NOMO-1 treated with dmso at 0.1 percent for 144 hours (cell line): Measurements from ENCODE around the gene CHN1.

Source experiments
- DNase-seq: peaks from one replicate; lab custom pipeline; 2025; ENCODE audit not compliant: unreplicated experiment; lab: John Stamatoyannopoulos, UW

The CHN1 gene

DNA sequence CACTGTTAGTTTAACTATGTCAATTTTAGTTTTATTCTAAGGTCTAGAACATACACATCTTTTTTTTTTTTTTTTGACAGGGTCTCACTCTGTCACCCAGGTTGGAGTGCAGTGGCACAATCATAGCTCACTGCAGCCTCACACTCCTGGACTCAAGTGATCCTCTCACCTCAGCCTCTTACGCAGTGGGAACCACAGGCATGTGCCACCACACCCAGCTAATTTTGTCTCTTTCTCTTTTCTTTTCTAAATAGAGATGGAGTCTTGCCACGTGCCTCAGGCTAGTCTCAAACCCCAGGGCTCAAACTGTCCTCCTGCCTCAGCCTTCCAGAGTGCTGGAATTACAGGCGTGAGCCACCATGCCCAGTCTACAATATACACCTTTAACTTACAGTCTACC is 171.4 kb downstream of the CHN1 start:
- no peak for DNase-seq

DNA sequence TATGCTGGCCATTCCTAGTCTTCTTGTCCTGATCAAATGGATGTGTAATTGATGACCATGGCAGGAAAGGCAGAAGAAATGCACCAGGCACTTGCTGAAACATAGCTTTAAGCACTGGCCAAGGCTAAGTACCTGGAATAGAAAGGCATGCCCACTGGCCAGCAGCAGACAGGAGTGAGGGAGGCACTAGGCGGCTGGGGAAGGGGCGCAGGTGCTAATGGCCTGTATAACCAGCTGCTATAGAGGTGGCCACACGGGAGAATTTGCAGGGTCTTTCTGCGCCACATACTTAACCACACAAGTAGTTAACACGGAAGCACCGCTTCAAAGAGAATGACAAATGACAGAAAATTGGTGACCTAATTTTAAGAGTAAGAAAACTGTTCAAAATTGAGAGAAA is 174.6 kb downstream of the CHN1 start:
- no peak for DNase-seq

DNA sequence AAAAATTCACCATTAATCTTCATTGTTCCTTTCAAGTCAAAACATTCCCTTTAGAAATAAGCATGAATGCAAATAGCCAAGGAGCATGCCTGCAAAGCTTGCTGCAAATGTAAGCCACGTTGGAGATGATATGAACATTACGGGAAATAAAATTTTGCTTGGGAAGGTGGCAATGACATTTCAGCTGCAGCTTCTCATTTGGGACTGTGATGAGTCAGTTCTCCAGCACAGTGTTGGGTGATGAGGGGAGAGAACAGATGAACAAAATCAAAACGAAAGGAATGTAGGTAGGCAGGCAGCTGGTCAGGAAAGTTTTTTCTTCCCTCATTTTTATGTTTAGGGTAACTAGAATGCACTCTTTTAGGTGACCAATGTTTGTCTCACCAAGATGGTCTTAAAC is 175.6 kb downstream of the CHN1 start:
- DNase-seq: no peak

DNA sequence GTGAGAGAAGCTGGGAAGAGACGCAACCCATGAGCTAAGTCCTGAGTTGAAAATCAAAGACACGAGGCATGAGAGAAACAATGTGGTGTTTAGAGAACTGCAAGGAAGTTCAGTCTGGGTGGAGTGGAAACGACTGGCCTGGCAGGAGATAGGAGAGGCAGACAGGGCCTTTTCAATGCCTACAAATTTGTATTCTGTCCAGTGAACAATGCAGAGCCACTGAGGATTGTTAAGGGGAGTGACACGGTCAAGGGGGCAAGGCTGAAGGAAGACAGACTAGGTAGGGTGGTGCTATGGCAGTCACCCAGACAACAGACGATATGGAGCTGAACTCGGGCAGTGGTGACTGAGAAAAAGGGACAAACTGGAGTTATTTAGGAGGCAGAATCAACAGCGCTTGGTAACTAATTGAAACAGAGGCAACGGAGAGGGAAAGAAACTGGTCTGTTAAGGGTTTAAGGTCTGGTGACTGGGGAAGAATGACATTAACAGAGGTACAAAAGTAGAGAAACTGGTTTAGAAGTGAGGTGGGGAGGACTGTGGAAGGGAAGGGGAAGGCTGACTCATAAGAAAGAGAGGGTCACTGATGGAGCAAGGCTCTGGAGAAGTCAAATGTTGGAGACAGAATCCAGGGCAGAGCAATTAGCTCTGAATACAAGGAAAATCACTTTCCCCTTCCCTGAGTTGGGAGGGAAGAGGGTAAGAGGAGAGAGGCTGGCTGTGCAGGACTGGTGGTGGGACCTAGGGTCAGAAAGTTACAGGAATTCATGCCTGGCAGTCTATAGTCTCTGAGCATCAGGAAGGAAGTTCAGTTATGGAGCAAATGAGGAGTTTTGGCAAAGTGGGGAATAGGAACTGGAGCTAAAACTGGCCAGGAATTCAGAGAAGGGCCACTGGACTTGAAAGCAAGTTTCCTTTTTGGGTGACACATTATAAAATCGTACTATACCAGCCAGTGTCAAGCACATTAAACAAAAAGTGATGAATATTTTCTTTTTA is 177.5 kb downstream of the CHN1 start:
- DNase-seq: no peak

DNA sequence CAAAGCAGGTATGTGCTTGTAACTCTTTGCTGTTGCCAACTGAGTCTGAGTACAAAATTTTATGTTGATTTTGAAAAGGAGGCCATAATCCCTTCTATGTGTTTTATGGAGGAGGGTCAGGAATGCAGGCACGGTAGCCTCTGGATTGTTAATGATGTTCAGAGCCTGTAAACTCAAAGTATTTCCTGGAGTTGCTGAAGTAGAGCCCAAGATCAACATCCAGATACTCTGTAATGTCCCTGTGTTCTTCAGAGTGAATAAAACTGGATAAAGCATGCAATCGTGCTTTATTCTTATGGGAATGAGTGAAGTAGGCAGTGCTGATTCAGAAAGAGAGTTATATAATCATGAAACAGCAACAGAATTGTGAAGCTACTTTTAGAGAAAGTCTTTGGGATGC is 179.1 kb downstream of the CHN1 start:
- DNase-seq: no peak

DNA sequence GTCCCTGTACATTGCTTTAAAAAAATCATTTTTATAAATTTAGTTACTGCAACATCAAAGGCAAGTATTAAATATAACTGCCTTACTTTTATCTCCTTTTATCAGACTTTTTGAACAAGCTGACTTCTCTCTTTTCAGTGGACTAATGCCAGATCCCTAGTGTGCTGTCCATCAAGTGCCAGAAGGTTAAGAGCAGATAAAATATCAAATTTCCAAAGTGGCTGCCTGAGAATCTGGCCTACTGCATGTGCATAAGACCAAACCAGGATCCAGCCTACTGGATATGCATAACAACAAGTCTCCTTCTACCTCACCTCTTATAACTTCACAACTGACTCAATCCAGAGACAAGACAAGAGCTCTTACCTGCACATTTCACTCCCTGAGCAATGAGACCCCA is 181.1 kb downstream of the CHN1 start:
- DNase-seq: no peak

DNA sequence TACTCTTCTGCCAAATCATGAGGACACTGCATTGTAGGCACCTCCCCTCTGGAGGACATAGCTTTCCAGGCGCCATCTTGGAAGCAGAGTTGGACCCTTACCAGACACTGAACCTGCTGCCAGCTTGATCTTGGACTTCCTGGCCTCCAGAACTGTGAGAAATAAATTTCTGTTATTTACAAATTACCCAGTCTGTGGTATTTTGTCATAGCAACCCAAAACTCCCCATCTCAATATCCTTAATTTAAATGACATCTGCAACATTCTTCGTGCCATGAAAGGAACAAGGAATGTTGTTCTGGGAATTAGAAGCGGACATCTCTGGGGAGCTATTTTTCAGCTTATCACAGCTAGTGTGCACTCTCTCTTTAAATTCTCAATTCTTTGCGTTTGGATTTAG is 183.6 kb downstream of the CHN1 start:
- no peak for DNase-seq

DNA sequence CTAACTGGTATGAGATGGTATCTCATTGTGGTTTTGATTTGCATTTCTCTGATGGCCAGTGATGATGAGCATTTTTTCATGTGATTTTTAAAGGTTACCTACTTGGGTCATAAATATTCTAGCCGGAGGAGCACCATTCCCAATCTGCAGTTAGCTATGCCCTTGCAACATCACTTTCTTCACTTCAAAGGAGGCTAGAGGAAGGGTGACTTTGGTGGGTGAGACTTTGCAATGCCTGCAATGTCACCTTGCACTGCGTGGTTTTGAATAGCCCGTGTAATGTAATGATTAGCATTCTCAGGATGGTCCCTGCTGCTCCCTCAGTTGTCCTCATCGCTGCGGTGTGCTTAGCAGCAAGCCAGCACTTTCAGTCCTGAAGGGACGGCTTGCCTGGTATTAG is 184.8 kb downstream of the CHN1 start:
- DNase-seq: no peak

DNA sequence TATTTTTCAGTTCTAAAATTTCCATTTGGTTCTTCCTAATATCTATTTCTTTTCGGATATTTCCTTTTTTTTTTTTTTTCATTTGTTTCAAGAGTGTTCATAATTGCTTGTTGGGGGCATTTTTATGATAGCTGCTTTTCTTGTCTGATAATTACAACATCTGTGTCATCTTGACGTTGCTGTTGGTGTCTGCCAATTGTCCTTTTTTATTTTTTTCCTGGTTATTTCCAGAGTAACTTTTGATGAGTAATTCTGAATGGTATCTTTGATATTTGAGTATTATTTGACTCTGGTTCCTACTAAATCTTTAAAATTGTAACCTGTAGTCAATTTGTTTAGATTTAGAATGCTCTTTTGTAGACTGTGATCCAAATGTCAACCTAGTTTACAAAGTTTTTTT is 189.7 kb downstream of the CHN1 start:
- no peak for DNase-seq

DNA sequence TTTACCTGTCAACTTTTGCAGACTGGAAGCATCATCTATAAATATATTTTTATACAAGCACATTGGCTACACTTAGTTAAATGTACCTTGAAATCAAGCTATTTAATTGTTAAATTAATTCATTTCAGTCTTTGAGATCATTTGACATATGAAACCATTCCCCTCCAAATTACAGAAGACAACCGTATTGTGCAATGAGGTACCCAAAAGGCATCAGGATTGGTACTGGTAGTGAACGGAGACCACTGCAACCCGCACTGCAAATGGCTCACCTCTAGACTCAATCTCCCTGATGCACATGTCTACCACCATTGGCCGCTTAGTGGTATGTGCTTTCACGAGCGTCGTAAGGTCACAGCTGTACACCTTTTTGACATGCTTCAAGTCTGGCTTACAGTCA is 193.1 kb downstream of the CHN1 start:
- DNase-seq: no peak

DNA sequence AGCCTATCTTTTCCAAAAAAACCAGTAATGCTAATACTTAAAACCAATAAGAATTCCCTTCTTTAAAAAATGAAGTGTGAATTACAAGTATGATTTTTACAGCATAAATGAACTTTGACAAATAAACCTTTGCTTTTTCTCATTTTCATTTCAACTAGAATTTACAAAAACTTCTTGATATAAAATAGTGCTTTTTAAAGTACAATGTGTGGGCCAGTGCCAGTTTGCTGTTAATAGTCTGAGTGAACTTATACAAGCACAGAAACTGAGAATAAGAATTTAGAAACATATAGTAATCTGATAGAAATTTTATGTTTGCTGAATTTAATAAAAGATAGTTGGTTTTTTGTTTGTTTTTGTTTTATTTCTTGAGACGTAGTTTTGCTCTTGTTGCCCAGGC is 197.2 kb downstream of the CHN1 start:
- no peak for DNase-seq

DNA sequence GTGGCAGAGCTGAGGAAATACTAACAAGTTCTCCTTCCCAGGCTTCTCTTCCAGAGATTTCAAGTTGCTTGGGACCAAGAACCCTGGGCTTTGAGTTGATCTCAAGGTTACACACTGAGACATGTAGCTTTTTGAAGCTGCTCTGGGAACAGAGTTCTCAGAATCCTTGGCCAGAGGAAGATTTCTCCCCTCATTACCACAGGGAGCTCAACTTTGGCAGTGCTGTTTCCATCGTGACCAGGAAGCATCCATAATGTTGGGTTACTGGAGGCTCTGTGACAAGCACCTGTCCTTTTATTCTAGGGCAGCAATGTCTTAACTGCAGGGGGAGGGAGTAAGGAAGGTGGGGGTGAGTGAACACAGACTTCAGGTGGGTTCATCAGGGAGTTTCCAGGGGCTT is 199.4 kb downstream of the CHN1 start:
- DNase-seq: no peak

DNA sequence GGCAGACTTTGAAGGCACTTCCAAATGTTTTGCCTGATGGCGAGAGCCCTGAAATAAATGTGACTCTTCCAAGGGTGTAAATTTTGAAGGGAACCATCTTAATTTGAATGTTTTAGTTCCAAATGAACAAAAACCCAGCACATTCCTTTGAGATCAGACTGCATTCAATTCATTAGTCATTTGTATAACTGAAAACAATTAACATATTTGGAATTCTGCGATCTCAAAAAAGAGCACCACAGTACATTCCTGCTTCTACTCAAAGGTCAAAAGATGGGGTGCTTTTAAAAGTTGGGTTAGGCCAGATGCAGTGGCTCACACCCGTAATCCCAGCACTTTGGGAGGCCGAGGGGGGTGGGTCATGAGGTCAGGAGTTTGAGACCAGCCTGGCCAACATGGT is 202.7 kb downstream of the CHN1 start:
- DNase-seq: no peak

DNA sequence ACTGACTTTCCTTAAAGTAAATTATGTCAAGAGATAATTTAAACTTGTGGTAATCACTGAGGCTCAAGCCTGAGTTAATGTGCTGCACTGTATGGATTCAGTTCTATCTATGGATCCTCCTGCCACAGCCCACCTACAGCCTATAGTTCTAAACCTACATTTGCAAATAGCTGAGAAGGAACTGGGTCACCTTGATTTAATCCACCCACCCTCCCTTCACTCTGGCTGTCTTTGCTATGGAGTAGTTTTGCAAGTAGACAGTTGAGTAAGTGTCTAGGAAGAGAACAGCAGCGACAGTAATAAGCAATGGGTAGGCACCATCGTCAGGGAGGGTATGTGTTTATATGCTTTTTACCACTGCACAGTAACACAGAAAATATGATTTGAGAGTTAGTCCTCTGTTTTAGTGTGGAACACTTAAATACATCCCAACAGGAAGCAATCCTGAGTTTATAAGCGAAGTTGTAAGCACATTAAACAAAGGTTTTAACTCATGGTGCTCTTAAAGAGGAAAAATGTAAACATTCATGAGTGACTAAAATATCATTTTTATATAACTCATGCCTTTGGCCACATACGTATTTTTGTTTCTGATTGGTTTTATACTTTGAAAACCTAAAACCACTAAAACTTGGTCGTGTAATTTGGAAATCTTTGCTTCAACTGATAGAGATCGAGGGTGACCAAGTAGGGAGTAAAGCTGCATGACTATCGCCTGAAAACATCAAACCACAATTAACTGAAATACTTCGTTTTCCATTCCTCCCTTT is 204.6 kb downstream of the CHN1 start:
- no peak for DNase-seq

DNA sequence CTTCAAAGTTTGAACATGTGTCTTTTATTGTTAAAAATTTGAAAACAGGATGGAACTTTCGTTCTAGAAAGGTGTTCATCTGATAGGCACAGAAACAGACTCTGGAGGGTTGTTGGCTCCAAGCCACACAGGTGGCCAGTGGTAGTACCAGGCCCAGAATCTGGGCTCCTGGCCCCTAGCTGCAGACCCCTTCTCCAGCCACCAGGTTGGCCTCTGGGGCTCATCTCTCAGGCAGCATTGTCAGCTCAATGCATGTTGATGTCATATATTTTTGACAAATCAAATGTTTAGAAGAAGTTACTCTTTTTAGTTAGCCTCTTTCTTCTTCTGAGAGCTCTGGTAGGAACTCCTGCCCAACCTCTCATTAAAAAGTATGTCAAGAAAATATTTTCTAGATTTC is 206.4 kb downstream of the CHN1 start:
- no peak for DNase-seq

DNA sequence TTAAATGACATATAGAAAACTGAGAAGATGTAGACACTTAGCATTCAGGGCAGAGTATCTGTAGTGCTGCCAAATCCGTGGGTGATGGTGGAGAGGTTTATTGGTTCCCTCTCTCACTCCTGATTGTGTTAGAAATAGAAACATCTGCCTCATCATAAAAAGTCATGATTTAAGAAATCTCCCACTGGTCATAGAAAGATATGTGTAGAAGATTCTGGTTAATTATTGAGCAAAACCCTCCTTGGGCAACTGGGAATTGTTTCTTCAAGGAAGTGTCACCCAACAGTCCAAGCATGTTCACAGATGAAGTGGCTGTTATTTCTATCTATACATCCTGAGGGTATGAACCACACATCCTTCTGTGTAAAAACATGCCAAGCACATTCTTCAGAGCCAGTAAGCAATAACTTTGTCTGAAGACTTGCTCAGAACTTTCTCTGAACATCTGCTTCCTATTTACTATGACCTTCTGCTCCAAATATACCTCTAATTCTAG is 207.4 kb downstream of the CHN1 start:
- DNase-seq: no peak

DNA sequence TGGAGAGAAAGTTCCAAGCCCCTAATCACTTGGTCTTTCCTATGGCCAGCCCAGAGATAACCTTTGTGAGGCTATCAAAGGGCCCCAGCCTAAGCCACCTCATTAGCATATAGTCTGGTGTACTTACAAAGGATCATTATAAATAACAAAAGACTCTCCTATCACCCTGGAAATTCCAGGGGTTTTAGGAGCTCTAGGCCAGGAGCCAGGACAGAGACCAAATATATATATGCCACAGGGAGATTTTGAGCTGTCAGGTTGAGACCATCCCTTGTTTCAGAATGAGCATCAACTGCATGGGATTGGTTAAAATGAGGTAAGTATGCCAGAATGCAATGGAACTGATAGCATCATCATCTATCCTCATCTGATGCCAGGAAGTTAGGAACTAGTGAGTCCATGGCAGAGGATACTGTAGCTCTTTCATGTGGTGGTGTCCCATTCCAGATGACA is 208.8 kb downstream of the CHN1 start:
- DNase-seq: no peak

DNA sequence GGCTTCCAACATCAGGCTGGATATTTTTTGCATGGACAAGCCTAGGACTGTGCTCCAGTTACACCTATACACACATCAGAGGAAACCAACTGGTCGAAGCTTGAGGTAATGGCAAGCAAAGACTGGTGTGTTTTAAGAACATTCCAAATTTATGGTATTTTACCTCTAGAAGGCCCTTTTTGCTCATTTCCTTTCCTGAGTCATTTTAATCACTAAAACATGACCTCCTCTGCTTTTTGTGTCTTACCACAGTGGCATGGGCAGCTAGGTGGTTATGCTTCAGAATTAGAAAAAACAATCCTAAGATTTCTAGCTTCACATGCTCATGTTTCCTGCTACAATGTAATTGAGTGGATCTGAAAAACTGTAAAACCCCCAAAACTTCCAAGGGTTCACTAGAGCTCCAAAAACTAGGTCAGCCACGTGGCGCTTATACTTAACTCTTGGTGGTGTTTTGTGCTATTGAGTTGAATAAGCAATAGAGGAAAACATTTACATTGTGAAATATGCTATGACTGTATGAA is 210.3 kb downstream of the CHN1 start:
- no peak for DNase-seq

DNA sequence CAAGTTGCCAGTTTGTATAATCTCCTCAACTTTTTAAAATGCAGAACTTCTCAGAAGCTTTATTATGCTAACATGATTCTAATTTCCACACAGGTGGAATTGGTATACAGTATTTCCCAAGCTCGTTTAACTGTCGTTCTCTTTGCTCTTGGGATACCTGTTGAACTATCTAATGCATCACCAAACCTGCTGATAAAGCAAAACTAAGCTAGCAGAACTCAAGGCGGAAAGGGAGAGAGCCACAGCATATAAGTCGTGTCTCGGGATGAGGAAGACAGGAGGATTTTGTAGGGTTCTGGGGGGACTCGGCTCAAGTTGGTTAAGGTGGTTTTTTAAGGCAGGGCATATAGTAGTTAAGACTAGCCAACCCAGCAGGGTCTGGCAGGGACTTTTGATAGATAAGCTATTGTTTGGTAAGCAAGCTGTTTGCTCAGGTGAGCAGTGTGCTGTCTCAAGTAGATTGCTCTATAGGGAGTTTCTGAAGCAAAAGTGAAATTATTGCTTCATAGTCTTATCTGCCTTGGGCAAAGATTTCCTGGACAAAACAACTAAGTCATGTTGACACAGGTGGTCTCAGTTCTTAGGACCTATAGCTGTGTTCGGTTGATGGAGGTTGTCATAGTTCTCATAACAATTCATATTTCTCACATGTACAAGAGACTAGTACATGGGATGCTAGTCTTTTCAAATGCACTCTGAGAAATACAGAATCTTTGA is 212.7 kb downstream of the CHN1 start:
- no peak for DNase-seq

DNA sequence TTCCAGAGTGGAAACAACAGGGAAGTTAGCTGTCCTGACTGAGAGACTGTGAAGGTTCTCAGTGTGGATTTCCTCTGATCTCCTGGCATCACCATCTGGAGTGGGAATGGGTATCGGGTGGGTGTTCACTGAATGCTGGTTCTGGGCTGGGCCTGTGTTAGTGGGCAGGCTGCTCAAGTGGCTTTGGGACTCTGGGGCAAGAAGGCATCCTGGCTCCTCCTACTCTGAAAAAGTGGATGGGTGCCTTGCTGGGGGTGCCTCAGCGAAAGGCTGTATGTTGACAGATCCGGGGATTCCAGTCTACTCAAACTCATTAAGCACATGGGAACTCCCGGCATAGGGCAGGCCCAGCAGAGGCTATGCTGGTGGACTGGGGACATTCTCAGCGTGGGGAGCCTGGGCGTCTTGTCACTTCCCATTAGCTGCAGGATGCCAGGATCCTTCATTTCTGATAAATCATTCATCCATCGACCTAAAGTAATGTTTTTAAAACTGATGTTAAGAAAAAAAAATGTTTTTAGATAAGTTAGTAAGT is 213.4 kb downstream of the CHN1 start:
- DNase-seq: no peak

DNA sequence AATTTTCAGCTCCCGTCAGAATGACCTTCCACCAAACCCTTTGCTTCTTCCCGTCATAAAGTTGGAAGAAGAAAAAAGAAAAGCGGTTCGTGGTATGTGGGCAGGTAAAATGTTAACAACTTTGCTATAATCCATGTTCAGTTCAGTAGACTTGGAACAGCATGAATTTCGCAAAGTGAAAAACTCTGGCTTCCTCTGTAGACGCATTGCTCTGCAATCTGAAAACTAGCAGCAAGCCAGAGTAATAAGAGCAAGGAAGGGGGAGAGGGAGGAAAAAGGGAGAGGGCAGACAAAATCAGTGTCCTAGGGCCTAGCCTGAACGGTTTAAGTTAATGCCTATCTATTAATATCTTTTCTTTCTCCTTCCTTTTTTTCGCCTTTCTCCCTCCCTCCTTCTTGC is 214.2 kb downstream of the CHN1 start:
- DNase-seq: no peak
